GM12878 (cell line): ENCODE data around the gene PTPRD. TPM values are rescaled to one million over a fixed set of nuclear protein-coding genes. Genes with fewer than 3 reads are reported as not detected.

Source experiments
- ATAC-seq: fragments of 200-7000 bp; cut with Tn5 transposase; 3 replicates; pipeline ENCODE4 v1.9.1; 2020; ENCODE audit warnings: mild to moderate bottlenecking, moderate library complexity
- BruUV-seq: library from RNA; stranded (reverse); fragments of 400-500 nt; replicated peaks from 2 replicates; lab custom pipeline; 2021; lab: Mats Ljungman, UMichigan
- CTCF ChIA-PET: fragments of 300-600 bp; sonication (Branson Sonifier 250); formaldehyde crosslinking; extraction: SDS; loops from one replicate; lab custom pipeline; 2021; ENCODE audit warnings: inconsistent platforms; lab: Yijun Ruan, JAX
- POLR2A ChIA-PET: fragments of 350-600 bp; formaldehyde crosslinking; extraction: SDS; loops from one replicate; lab custom pipeline; 2021; ENCODE audit warnings: inconsistent platforms; lab: Charles Lee
- RAD21 ChIA-PET: fragments of 300-600 bp; sonication (Branson Sonifier 250); formaldehyde crosslinking; loops from one replicate; lab custom pipeline; 2023; ENCODE audit warnings: antibody characterized with exemption; ENCODE audit not compliant: unreplicated experiment; lab: Charles Lee
- SMC1A ChIA-PET: fragments of 300-600 bp; sonication (Branson Sonifier 250); formaldehyde crosslinking; loops from one replicate; lab custom pipeline; 2023; ENCODE audit not compliant: unreplicated experiment, uncharacterized antibody; lab: Charles Lee
- DNase-seq: peaks from one replicate; pipeline ENCODE4 v3.0.0-alpha.2; 2011; ENCODE audit warnings: low read depth, low spot score
- FAIRE-seq: peaks from 3 replicates; lab custom pipeline; 2011; peaks lifted over from hg19 to GRCh38; lab: Jason Lieb, UNC
- H2AFZ ChIP-seq: 2 replicates; pipeline ENCODE4 v1.6.0; 2011; ENCODE audit warnings: low read depth, low read length, control low read depth; ENCODE audit not compliant: control insufficient read depth
- H3K27ac ChIP-seq: 2 replicates; pipeline ENCODE4 v1.5.1; 2011; ENCODE audit warnings: control low read depth; ENCODE audit not compliant: control insufficient read depth, insufficient read depth
- H3K27me3 ChIP-seq, 2 experiments: replicated peaks in 1 of 2; 2 replicates each; pipeline versions ENCODE4 v1.6.0 to v1.6.1; 2011; ENCODE audit warnings: low read length in 1 of 2; ENCODE audit not compliant: control insufficient read depth in 2 of 2, insufficient read depth in 2 of 2
- H3K36me3 ChIP-seq, 2 experiments: 2 replicates each; pipeline ENCODE4 v1.5.1; 2011; ENCODE audit warnings: low read length in 1 of 2; ENCODE audit not compliant: control insufficient read depth in 2 of 2, insufficient read depth in 2 of 2
- H3K4me1 ChIP-seq: 2 replicates; pipeline ENCODE4 v1.6.1; 2011; ENCODE audit warnings: mild to moderate bottlenecking, low read length, moderate library complexity, mixed read lengths; ENCODE audit not compliant: control insufficient read depth, insufficient read depth
- H3K4me2 ChIP-seq: 2 replicates; pipeline ENCODE4 v1.6.0; 2011; ENCODE audit warnings: control low read depth; ENCODE audit not compliant: control insufficient read depth, insufficient read depth
- H3K4me3 ChIP-seq: fragments of 200-600 bp; sonication (generic); 2 replicates; pipeline ENCODE4 v1.5.1; 2016
- H3K79me2 ChIP-seq: 2 replicates; pipeline ENCODE4 v1.6.0; 2011; ENCODE audit warnings: low read length; ENCODE audit not compliant: control insufficient read depth, insufficient read depth
- H3K9ac ChIP-seq: 2 replicates; pipeline ENCODE4 v1.8.0; 2011; ENCODE audit warnings: low read length, control low read depth, mixed read lengths; ENCODE audit not compliant: control insufficient read depth, insufficient read depth
- H3K9me3 ChIP-seq: replicated peaks from 3 replicates; pipeline ENCODE4 v1.5.1; 2011; ENCODE audit warnings: mild to moderate bottlenecking, low read length; ENCODE audit not compliant: control insufficient read depth, insufficient read depth
- H4K20me1 ChIP-seq: 2 replicates; pipeline ENCODE4 v1.6.0; 2011; ENCODE audit not compliant: control insufficient read depth, insufficient read depth
- BACH1 ChIP-seq: fragments of 450-650 bp; IDR thresholded peaks from 2 replicates; pipeline ENCODE4 v1.6.1; 2017; ENCODE audit warnings: mild to moderate bottlenecking, borderline replicate concordance
- BHLHE40 ChIP-seq, 2 experiments: fragments of 450-650 bp in 1 of 2; IDR thresholded peaks; 2 replicates each; pipeline ENCODE4 v1.6.1; 2011 to 2017; ENCODE audit warnings: low read depth in 2 of 2, borderline replicate concordance in 1 of 2, improper control_type of control experiment in 1 of 2, low read length in 1 of 2, mild to moderate bottlenecking in 1 of 2
- CEBPB ChIP-seq, 2 experiments: fragments of 150-350 bp in 1 of 2; IDR thresholded peaks; 2 replicates each; pipeline ENCODE4 v1.6.1; 2012 to 2014; ENCODE audit warnings: low read depth in 2 of 2, low read length in 2 of 2, borderline replicate concordance in 1 of 2, inconsistent platforms in 1 of 2
- CREB1 ChIP-seq: IDR thresholded peaks from 2 replicates; pipeline ENCODE4 v1.6.1; 2012; ENCODE audit warnings: low read depth, mild to moderate bottlenecking, inconsistent platforms
- EED ChIP-seq: sonication (generic); IDR thresholded peaks from 2 replicates; pipeline ENCODE4 v1.6.1; 2016; ENCODE audit warnings: antibody characterized with exemption, low read depth
- IKZF1 ChIP-seq: fragments of 450-650 bp; conservative IDR thresholded peaks from 2 replicates; pipeline ENCODE4 v1.6.1; 2017; ENCODE audit warnings: antibody characterized with exemption, mild to moderate bottlenecking
- IRF4 ChIP-seq: IDR thresholded peaks from 2 replicates; pipeline ENCODE4 v1.6.1; 2011; ENCODE audit warnings: low read depth, low read length
- KDM1A ChIP-seq: fragments of 200-600 bp; sonication (generic); IDR thresholded peaks from 2 replicates; pipeline ENCODE4 v1.6.1; 2016; ENCODE audit warnings: borderline replicate concordance
- NR2C1 ChIP-seq: fragments of 450-650 bp; IDR thresholded peaks from 2 replicates; pipeline ENCODE4 v1.6.1; 2017; ENCODE audit warnings: antibody characterized with exemption, mild to moderate bottlenecking, moderate library complexity
- RFX5 ChIP-seq: IDR thresholded peaks from 2 replicates; pipeline ENCODE4 v1.6.1; 2011; ENCODE audit warnings: low read depth, low read length, improper control_type of control experiment
- SMAD1 ChIP-seq: fragments of 450-650 bp; IDR thresholded peaks from 2 replicates; pipeline ENCODE4 v1.6.1; 2018; ENCODE audit warnings: mild to moderate bottlenecking, low read depth; ENCODE audit not compliant: partially characterized antibody
- SREBF1 ChIP-seq: IDR thresholded peaks from 2 replicates; pipeline ENCODE4 v1.6.1; 2012; ENCODE audit warnings: mild to moderate bottlenecking, low read length
- STAT1 ChIP-seq: fragments of 450-650 bp; conservative IDR thresholded peaks from 2 replicates; pipeline ENCODE4 v1.6.1; 2014; ENCODE audit warnings: antibody characterized with exemption, mild to moderate bottlenecking
- TARDBP ChIP-seq: IDR thresholded peaks from 2 replicates; pipeline ENCODE4 v1.6.1; 2016; ENCODE audit warnings: borderline replicate concordance
- TCF12 ChIP-seq: IDR thresholded peaks from 2 replicates; pipeline ENCODE4 v1.6.1; 2011; ENCODE audit warnings: low read depth, mild to moderate bottlenecking, low read length
- ZNF384 ChIP-seq: IDR thresholded peaks from 2 replicates; pipeline ENCODE4 v1.6.1; 2012; ENCODE audit warnings: low read depth, mild to moderate bottlenecking, low read length, improper control_type of control experiment, borderline replicate concordance
- WGBS: methylation state at CpG from one replicate; pipeline ENCODE4 v1.1.6; 2016; ENCODE audit warnings: low lambda C conversion rate; ENCODE audit not compliant: insufficient replicate concordance, insufficient coverage; ENCODE audit errors: missing lambda C conversion rate; 5-methylcytosine and 5-hydroxymethylcytosine counted together
- in situ Hi-C: fragments of 300-500 bp; cut with MboI; formaldehyde crosslinking; loops from 9 replicates; pipeline ENCODE4 v1.14.3; 2018; ENCODE audit warnings: mixed read lengths
- intact Hi-C: fragments of 100-400 bp; cut with micrococcal nuclease; formaldehyde crosslinking; loops from one replicate; pipeline ENCODE4 v1.14.2; 2022; ENCODE audit not compliant: unreplicated experiment
- polyA plus RNA-seq, 11 experiments: library from polyadenylated mRNA; depleted of rRNA in 4 of 11; unstranded in 6 of 11; stranded (reverse) in 5 of 11; fragments of >200 nt; fragmentation: Nextera tagmentation in 4 of 11; fragmentation: Illumina TruSeq in 1 of 11; extraction: Ambion mirVana in 4 of 11; extraction: Trizol in 1 of 11; gene quantifications; 1 replicate in 1 of 11; 2 replicates in 10 of 11; pipeline versions ENCODE4 v1.2.1 to v1.2.3, GENCODE V29; 2011 to 2016; ENCODE audit warnings: inconsistent platforms in 2 of 11, missing spikeins in 2 of 11, low read depth in 1 of 11
- total RNA-seq, 4 experiments: library from RNA; depleted of rRNA in 3 of 4; stranded (reverse); fragments of >200 nt in 3 of 4; fragmentation: Illumina TruSeq in 1 of 4; extraction: Trizol in 1 of 4; gene quantifications; 2 replicates each; pipeline versions ENCODE4 v1.2.1 to v1.2.3, GENCODE V29; 2013 to 2021
- TF ChIP-seq, protein P1 (sequence below): fragments of 450-650 bp; IDR thresholded peaks from 2 replicates; pipeline ENCODE4 v1.6.1; 2017; ENCODE audit warnings: mild to moderate bottlenecking, moderate library complexity

The PTPRD gene
- total and polyA plus RNA-seq, 10 of the 15 experiments (the other 5 are each of a cell fraction or from before 2014, with no cell fraction given): under 0.01 to 0.05 (median 0.01) TPM; not detected in 7

DNA sequence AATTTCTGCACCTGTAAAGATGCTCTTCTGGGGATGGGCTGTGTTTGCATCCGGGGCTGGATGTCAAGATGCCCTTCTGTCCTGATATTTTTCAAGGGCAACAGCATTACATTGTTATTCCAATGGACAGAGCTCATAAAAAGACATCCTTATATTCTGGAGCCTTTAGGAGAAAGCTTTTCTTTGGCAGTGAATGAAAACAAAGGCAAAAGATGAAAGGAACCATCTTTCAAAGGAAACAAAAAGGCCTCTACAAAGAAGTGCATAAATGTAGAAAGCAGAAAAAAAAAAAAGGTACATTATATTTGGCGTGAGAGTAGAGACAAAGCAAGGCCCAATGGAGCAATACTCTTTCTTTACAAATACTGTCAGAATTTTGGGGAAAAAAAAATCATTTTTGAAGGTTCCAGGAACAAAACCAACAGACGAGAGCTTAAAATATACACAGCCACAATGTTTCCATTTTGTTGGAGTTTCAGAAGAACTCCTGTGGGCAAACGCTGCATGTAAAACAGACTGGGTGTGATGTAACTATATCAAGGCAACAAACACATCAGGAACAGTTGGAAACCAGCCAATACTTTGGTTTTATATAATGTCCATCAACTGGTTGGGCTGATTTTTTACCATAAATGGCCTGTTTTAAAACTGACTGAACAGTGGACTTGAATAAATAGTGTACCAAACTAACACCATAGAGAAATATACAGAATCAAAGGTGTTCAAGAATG lies 1927.7 kb downstream of the PTPRD start (continued):
- no peak for TF ChIP-seq BACH1

DNA sequence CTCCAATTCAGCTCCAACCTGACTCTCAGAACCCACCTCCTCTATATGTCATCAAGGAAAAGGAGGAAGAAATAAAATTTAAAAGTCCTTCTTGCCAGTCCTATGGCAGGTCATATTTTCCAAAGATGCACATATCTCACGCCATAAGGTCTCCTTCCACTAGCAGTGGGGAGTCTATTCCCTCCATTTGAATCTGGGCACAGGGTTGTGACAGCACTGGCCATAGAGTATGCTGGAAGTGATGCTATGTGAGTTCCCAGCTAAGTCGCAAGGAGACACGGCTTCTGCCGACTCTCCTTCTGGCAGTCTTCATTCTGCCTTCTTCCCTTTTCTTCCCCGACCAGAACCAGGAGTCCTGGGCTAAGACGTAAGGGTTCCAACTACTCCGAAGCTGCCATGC lies 1929.3 kb downstream of the PTPRD start:
- CTCF ChIA-PET: no interaction called here
- H3K36me3 ChIP-seq: no peaks in the 10 kb centered on the region
- H3K79me2 ChIP-seq: no peaks in the 10 kb centered on the region
- POLR2A ChIA-PET: no interaction called here
- H3K4me2 ChIP-seq: no peak overlapping the region
- no peaks in the 10 kb centered on the region for H3K9me3 ChIP-seq
- no peaks in the 10 kb centered on the region for H4K20me1 ChIP-seq
- DNase-seq: no peak
- H3K4me3 ChIP-seq: no peak overlapping the region
- no peak overlapping the region for H2AFZ ChIP-seq
- BruUV-seq: no TSS peak
- no peak for FAIRE-seq
- no peak for ATAC-seq
- no peaks in the 10 kb centered on the region; a peak in 1 of 4 replicates for H3K27me3 ChIP-seq
- WGBS: 27% methylated on average over 7 of the region's 7 CpGs
- no peak overlapping the region for H3K9ac ChIP-seq
- in situ Hi-C loops (no loop called here), intact Hi-C loops (no loop called here)
- no peaks in the 10 kb centered on the region for H3K4me1 ChIP-seq
- H3K27ac ChIP-seq: no peak overlapping the region
- RAD21 ChIA-PET: no interaction called here
- SMC1A ChIA-PET: interaction anchor here (1.2 kb wide), 1 partner anchor 9 kb away, joined by 3 read pairs; no protein-coding TSS in a partner anchor
- no peak for TF ChIP-seq ZNF384
- TF ChIP-seq EED: no peak
- TF ChIP-seq NR2C1: no peak
- no peak for TF ChIP-seq CREB1
- TF ChIP-seq BHLHE40 (IDR thresholded peaks at IDR 0.05; ENCODE audit: borderline replicate concordance in 1 of 2, low read depth in 2 of 2, low read length in 1 of 2): no peak
- no peak for TF ChIP-seq RFX5
- TF ChIP-seq CEBPB (IDR thresholded peaks at IDR 0.05; ENCODE audit: borderline replicate concordance in 1 of 2, low read depth in 2 of 2, low read length in 2 of 2): no peak
- TF ChIP-seq, protein P1, sequence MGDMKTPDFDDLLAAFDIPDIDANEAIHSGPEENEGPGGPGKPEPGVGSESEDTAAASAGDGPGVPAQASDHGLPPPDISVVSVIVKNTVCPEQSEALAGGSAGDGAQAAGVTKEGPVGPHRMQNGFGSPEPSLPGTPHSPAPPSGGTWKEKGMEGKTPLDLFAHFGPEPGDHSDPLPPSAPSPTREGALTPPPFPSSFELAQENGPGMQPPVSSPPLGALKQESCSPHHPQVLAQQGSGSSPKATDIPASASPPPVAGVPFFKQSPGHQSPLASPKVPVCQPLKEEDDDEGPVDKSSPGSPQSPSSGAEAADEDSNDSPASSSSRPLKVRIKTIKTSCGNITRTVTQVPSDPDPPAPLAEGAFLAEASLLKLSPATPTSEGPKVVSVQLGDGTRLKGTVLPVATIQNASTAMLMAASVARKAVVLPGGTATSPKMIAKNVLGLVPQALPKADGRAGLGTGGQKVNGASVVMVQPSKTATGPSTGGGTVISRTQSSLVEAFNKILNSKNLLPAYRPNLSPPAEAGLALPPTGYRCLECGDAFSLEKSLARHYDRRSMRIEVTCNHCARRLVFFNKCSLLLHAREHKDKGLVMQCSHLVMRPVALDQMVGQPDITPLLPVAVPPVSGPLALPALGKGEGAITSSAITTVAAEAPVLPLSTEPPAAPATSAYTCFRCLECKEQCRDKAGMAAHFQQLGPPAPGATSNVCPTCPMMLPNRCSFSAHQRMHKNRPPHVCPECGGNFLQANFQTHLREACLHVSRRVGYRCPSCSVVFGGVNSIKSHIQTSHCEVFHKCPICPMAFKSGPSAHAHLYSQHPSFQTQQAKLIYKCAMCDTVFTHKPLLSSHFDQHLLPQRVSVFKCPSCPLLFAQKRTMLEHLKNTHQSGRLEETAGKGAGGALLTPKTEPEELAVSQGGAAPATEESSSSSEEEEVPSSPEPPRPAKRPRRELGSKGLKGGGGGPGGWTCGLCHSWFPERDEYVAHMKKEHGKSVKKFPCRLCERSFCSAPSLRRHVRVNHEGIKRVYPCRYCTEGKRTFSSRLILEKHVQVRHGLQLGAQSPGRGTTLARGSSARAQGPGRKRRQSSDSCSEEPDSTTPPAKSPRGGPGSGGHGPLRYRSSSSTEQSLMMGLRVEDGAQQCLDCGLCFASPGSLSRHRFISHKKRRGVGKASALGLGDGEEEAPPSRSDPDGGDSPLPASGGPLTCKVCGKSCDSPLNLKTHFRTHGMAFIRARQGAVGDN: no peak
- no peak for TF ChIP-seq TCF12
- TF ChIP-seq IKZF1: no peak
- TF ChIP-seq KDM1A: no peak
- no peak for TF ChIP-seq TARDBP
- no peak for TF ChIP-seq SMAD1
- TF ChIP-seq SREBF1: no peak
- TF ChIP-seq IRF4: no peak
- TF ChIP-seq STAT1: no peak
